HepG2 (cell line): ENCODE results near the gene ALG5. TPM values are rescaled to one million over a fixed set of nuclear protein-coding genes. Genes with fewer than 3 reads are reported as not detected.

Experiments
- polyA plus RNA-seq, 8 experiments: library from polyadenylated mRNA; depleted of rRNA in 3 of 8; stranded (reverse) in 7 of 8; unstranded in 1 of 8; fragments of >200 nt; fragmentation: Illumina TruSeq in 4 of 8; extraction: Trizol in 4 of 8; gene quantifications; 2 replicates each; pipeline versions ENCODE4 v1.2.1 to v1.2.3, GENCODE V29; 2011 to 2016; ENCODE audit warnings: low read depth in 4 of 8, missing spikeins in 1 of 8, mixed read lengths in 1 of 8; ENCODE audit not compliant: insufficient read depth in 1 of 8
- total RNA-seq, 5 experiments: library from RNA; depleted of rRNA; stranded (reverse); fragments of >200 nt; fragmentation: Illumina TruSeq; extraction: Trizol; gene quantifications; 2 replicates each; pipeline ENCODE4 v1.2.3, GENCODE V29; 2016; ENCODE audit warnings: low read depth in 1 of 5

Gene ALG5
- total and polyA plus RNA-seq, 2 of the 13 experiments (the other 11 are each of a cell fraction or from before 2014, with no cell fraction given), result 27.8 to 51.1 TPM

Other genes with a start within 250 kb of the ALG5 start
- gene RFXAP, start 180.1 kb downstream of the ALG5 start, total RNA-seq (2016; rRNA removed; fragmentation: Illumina TruSeq; extraction: Trizol), result 1.8 and 4.4 TPM in 2 replicates
- gene RFXAP, start 180.1 kb downstream of the ALG5 start, polyA plus RNA-seq (2011; rRNA removed), result 6.9 and 7.9 TPM in 2 replicates
- gene SMAD9, start 79.1 kb downstream of the ALG5 start, total RNA-seq (2016; rRNA removed; fragmentation: Illumina TruSeq; extraction: Trizol), result 4.2 and 6.3 TPM in 2 replicates
- gene SMAD9, start 79.1 kb downstream of the ALG5 start, polyA plus RNA-seq (2011; rRNA removed), result 6.0 and 7.7 TPM in 2 replicates
- gene EXOSC8, start 1.4 kb upstream of the ALG5 start, total RNA-seq (2016; rRNA removed; fragmentation: Illumina TruSeq; extraction: Trizol), result 95.8 and 128 TPM in 2 replicates
- 28.2 and 38.6 TPM in 2 replicates for gene EXOSC8, start 1.4 kb upstream of the ALG5 start, polyA plus RNA-seq (2011; rRNA removed)
- 33.9 and 35.0 TPM in 2 replicates for gene SUPT20H, start 60.3 kb upstream of the ALG5 start, total RNA-seq (2016; rRNA removed; fragmentation: Illumina TruSeq; extraction: Trizol)
- gene SUPT20H, start 60.3 kb upstream of the ALG5 start, polyA plus RNA-seq (2011; rRNA removed), result 52.1 and 63.6 TPM in 2 replicates
- not detected in 2 replicates for gene CSNK1A1L, start 106.3 kb upstream of the ALG5 start, total RNA-seq (2016; rRNA removed; fragmentation: Illumina TruSeq; extraction: Trizol)
- gene CSNK1A1L, start 106.3 kb upstream of the ALG5 start, polyA plus RNA-seq (2011; rRNA removed), result not detected in 2 replicates